ENCODE results near the gene SLC27A2.
"Not testable (repeated sequence)": the region's sequence is repeated elsewhere in the genome, so short reads cannot be mapped to it uniquely, and the experiment has no call there.

The SLC27A2 gene

GRCh38 chr15:50162969-50163718, 18.9 kb upstream of the SLC27A2 start:
- no peak for DNase-seq (ENCODE audit: insufficient read length, low spot score)
- no peak for TF ChIP-seq POLR2AphosphoS5 (IDR thresholded peaks at IDR 0.05; ENCODE audit: low read depth, low read length)
- TF ChIP-seq SPI1 (IDR thresholded peaks at IDR 0.05; ENCODE audit: low read depth, low read length), result no peak
- TF ChIP-seq POU2F2 (IDR thresholded peaks at IDR 0.05; ENCODE audit: low read depth, low read length), result no peak
- TF ChIP-seq TAF1 (IDR thresholded peaks at IDR 0.05; ENCODE audit: low read depth, low read length), result no peak
- no peak for TF ChIP-seq PAX5 (IDR thresholded peaks at IDR 0.05; ENCODE audit: insufficient read depth, low read length, severe bottlenecking)
- no peak for TF ChIP-seq POLR2A (IDR thresholded peaks at IDR 0.05; ENCODE audit: low read depth, low read length)

DNA sequence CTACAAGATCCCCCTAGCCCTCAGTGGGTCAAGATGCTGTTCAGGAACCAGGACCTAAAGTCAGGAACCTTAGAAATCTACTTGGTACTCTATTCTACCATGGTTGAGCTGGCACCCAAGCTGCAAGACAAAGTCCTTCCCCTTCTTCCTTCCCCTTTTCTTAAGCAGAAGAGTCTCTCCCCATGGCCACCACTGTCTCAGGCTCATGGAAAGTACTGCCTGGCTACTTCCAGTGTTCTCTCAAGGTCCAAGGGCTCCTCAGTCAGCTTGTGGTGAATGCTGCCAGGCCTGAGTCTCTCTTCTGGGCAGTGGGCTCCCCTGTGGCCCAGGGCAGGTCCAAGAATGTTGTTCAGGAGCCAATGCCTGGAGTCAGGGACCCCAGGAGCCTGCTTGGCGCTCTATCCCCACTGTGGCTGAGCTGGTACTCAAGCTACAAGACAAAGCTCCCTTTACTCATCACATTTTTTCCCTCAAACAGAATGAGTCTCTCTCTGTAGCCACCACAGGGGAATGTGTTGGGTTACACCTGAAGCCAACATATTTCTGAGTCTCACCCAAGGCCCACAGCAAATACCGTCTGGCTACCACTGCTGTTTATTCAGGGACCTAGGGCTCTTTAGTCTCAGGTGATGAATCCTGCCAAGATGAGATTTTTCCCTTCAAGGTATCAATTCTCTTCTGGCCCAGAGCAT, 18.1 kb upstream of the SLC27A2 start:
- FAIRE-seq, result no peak

More at GRCh38 chr15:50162969-50163718, 18.9 kb upstream of the SLC27A2 start:
- no peak for FAIRE-seq

GRCh38 chr15:50164458-50164857, 17.5 kb upstream of the SLC27A2 start:
- DNase-seq (ENCODE audit: insufficient read length, low spot score), result no peak
- TF ChIP-seq TAF1 (IDR thresholded peaks at IDR 0.05; ENCODE audit: low read depth, low read length) (no peak), POLR2AphosphoS5 (IDR thresholded peaks at IDR 0.05; ENCODE audit: low read depth, low read length) (no peak), SPI1 (IDR thresholded peaks at IDR 0.05; ENCODE audit: low read depth, low read length) (no peak), PAX5 (IDR thresholded peaks at IDR 0.05; ENCODE audit: insufficient read depth, low read length, severe bottlenecking) (no peak), POLR2A (IDR thresholded peaks at IDR 0.05; ENCODE audit: low read depth, low read length) (no peak), POU2F2 (IDR thresholded peaks at IDR 0.05; ENCODE audit: low read depth, low read length) (no peak)
- FAIRE-seq, result no peak

More for the DNA sequence above, 18.1 kb upstream of the SLC27A2 start:
- DNase-seq (ENCODE audit: insufficient read length, low spot score), result no peak
- TF ChIP-seq SPI1 (IDR thresholded peaks at IDR 0.05; ENCODE audit: low read depth, low read length), result no peak
- no peak for TF ChIP-seq POLR2AphosphoS5 (IDR thresholded peaks at IDR 0.05; ENCODE audit: low read depth, low read length)
- no peak for TF ChIP-seq POLR2A (IDR thresholded peaks at IDR 0.05; ENCODE audit: low read depth, low read length)
- no peak for TF ChIP-seq TAF1 (IDR thresholded peaks at IDR 0.05; ENCODE audit: low read depth, low read length)
- TF ChIP-seq POU2F2 (IDR thresholded peaks at IDR 0.05; ENCODE audit: low read depth, low read length), result no peak
- no peak for TF ChIP-seq PAX5 (IDR thresholded peaks at IDR 0.05; ENCODE audit: insufficient read depth, low read length, severe bottlenecking)

GRCh38 chr15:50166216-50166615, 15.8 kb upstream of the SLC27A2 start:
- DNase-seq (ENCODE audit: insufficient read length, low spot score), result no peak
- no peak for FAIRE-seq
- TF ChIP-seq POLR2A (IDR thresholded peaks at IDR 0.05; ENCODE audit: low read depth, low read length) (no peak), POU2F2 (IDR thresholded peaks at IDR 0.05; ENCODE audit: low read depth, low read length) (no peak), TAF1 (IDR thresholded peaks at IDR 0.05; ENCODE audit: low read depth, low read length) (no peak), PAX5 (IDR thresholded peaks at IDR 0.05; ENCODE audit: insufficient read depth, low read length, severe bottlenecking) (no peak), POLR2AphosphoS5 (IDR thresholded peaks at IDR 0.05; ENCODE audit: low read depth, low read length) (no peak), SPI1 (IDR thresholded peaks at IDR 0.05; ENCODE audit: low read depth, low read length) (no peak)

GRCh38 chr15:50167110-50167509, 14.9 kb upstream of the SLC27A2 start:
- FAIRE-seq, result no peak

GRCh38 chr15:50168379-50168778, 13.6 kb upstream of the SLC27A2 start:
- TF ChIP-seq SPI1 (IDR thresholded peaks at IDR 0.05; ENCODE audit: low read depth, low read length) (no peak), TAF1 (IDR thresholded peaks at IDR 0.05; ENCODE audit: low read depth, low read length) (no peak), PAX5 (IDR thresholded peaks at IDR 0.05; ENCODE audit: insufficient read depth, low read length, severe bottlenecking) (no peak), POLR2A (IDR thresholded peaks at IDR 0.05; ENCODE audit: low read depth, low read length) (no peak), POU2F2 (IDR thresholded peaks at IDR 0.05; ENCODE audit: low read depth, low read length) (no peak), POLR2AphosphoS5 (IDR thresholded peaks at IDR 0.05; ENCODE audit: low read depth, low read length) (no peak)
- no peak for DNase-seq (ENCODE audit: insufficient read length, low spot score)
- FAIRE-seq, result no peak

More at GRCh38 chr15:50167110-50167509, 14.9 kb upstream of the SLC27A2 start:
- DNase-seq (ENCODE audit: insufficient read length, low spot score), result no peak
- TF ChIP-seq SPI1 (IDR thresholded peaks at IDR 0.05; ENCODE audit: low read depth, low read length) (no peak), TAF1 (IDR thresholded peaks at IDR 0.05; ENCODE audit: low read depth, low read length) (no peak), POLR2AphosphoS5 (IDR thresholded peaks at IDR 0.05; ENCODE audit: low read depth, low read length) (no peak), POU2F2 (IDR thresholded peaks at IDR 0.05; ENCODE audit: low read depth, low read length) (no peak), PAX5 (IDR thresholded peaks at IDR 0.05; ENCODE audit: insufficient read depth, low read length, severe bottlenecking) (no peak), POLR2A (IDR thresholded peaks at IDR 0.05; ENCODE audit: low read depth, low read length) (no peak)

- FAIRE-seq (no peak), DNase-seq (ENCODE audit: insufficient read length, low spot score) (no peak)
- TF ChIP-seq POLR2A (IDR thresholded peaks at IDR 0.05; ENCODE audit: low read depth, low read length) (no peak), PAX5 (IDR thresholded peaks at IDR 0.05; ENCODE audit: insufficient read depth, low read length, severe bottlenecking) (no peak), SPI1 (IDR thresholded peaks at IDR 0.05; ENCODE audit: low read depth, low read length) (no peak), POU2F2 (IDR thresholded peaks at IDR 0.05; ENCODE audit: low read depth, low read length) (no peak), TAF1 (IDR thresholded peaks at IDR 0.05; ENCODE audit: low read depth, low read length) (no peak), POLR2AphosphoS5 (IDR thresholded peaks at IDR 0.05; ENCODE audit: low read depth, low read length) (no peak)
Observed at GRCh38 chr15:50168783-50169411, 13.1 kb upstream of the SLC27A2 start.

GRCh38 chr15:50172360-50172895, 9.6 kb upstream of the SLC27A2 start:
- not testable (repeated sequence) for FAIRE-seq; DNase-seq (ENCODE audit: insufficient read length, low spot score)

GRCh38 chr15:50176869-50177268, 5.1 kb upstream of the SLC27A2 start:
- FAIRE-seq, result no peak
- no peak for DNase-seq (ENCODE audit: insufficient read length, low spot score)
- TF ChIP-seq TAF1 (IDR thresholded peaks at IDR 0.05; ENCODE audit: low read depth, low read length), result no peak
- no peak for TF ChIP-seq POU2F2 (IDR thresholded peaks at IDR 0.05; ENCODE audit: low read depth, low read length)
